ENCODE measurements around the gene HDAC11. TPM values are rescaled to one million over a fixed set of nuclear protein-coding genes. Genes with fewer than 3 reads are reported as not detected.

The HDAC11 gene
- total RNA-seq, 2 experiments from 2014 or later: 4.5 to 4.6 TPM

DNA sequence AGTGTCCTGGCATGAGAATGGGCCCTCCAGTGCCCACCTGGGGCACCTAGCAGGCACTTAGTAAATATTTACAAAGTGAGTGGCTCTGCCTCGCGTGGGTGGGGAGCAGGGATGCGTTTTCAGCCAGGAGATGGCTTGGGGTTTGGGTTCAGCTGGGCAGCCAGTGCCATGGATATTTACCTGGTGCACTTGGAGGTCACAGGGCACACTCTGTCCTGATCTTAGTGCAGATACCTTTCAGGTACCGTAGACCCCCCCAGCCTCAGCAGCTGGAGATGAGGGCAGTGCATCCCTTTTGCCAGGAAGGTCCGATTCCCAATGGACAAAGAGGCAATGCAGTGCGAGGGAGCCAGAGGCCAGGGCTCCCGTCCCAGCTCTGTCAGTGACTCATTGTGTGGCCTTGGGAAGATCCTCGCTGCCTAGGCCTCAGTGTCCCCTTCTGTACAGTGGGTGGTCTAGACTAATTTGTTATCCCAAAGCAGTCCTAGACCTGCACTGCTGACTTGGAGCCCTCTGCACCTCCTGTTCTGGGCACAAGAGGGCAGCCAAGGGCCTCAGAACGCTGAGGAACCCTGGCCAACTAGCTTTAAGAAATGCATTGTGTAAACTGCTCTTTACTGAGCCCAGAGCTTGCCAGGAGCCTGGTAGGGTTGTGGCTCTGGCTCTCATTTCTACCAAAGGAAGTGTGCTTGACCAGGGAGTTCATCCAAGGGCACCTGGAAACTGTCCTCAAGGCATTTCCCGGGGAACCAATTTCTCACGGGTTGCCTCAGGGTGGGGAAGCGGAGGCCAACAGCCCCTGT, 16.0 kb downstream of the HDAC11 start:
- Mint-ChIP-seq H3K4me1 (ENCODE audit: low read depth) (no peaks in the 10 kb centered on the region), H3K27me3 (no peaks in the 10 kb centered on the region), H3K27ac (no peak overlapping the region), H3K36me3 (ENCODE audit: low read depth) (peaks cover 9% of the 10 kb centered on the region), H3K4me3 (no peak overlapping the region), H3K9me3 (no peaks in the 10 kb centered on the region)
- DNase-seq: peak; percentile 48 to 81 (median 60)
- Histone ChIP-seq H3K9me3 (ENCODE audit: control insufficient read depth in 1 of 2, insufficient read depth in 1 of 2, low read length in 2 of 2) (no peaks in the 10 kb centered on the region), H3K27me3 (ENCODE audit: control insufficient read depth in 1 of 2, insufficient read depth in 2 of 2, low read length in 2 of 2) (no peaks in the 10 kb centered on the region), H3K27ac (ENCODE audit: low read depth in 1 of 2, low read length in 2 of 2) (no peak overlapping the region), H3K4me3 (ENCODE audit: low read length) (no peak overlapping the region), H3K4me1 (ENCODE audit: insufficient read depth, low read length) (no peaks in the 10 kb centered on the region), H3K36me3 (ENCODE audit: insufficient read depth, low read length) (no peaks in the 10 kb centered on the region)
- ChIA-PET CTCF (interaction anchor here (0.6 to 3.2 kb wide), 11 partner anchors 8 to 384 kb away, joined by 3 to 54 read pairs (median 4); partner anchors contain the start of gene WNT7A), POLR2A (interaction anchor here (1.4 to 1.5 kb wide), 3 partner anchors 17 to 155 kb away, joined by 5 to 11 read pairs (median 6); partner anchors contain the start of gene HDAC11)
- TF ChIP-seq, protein P1, sequence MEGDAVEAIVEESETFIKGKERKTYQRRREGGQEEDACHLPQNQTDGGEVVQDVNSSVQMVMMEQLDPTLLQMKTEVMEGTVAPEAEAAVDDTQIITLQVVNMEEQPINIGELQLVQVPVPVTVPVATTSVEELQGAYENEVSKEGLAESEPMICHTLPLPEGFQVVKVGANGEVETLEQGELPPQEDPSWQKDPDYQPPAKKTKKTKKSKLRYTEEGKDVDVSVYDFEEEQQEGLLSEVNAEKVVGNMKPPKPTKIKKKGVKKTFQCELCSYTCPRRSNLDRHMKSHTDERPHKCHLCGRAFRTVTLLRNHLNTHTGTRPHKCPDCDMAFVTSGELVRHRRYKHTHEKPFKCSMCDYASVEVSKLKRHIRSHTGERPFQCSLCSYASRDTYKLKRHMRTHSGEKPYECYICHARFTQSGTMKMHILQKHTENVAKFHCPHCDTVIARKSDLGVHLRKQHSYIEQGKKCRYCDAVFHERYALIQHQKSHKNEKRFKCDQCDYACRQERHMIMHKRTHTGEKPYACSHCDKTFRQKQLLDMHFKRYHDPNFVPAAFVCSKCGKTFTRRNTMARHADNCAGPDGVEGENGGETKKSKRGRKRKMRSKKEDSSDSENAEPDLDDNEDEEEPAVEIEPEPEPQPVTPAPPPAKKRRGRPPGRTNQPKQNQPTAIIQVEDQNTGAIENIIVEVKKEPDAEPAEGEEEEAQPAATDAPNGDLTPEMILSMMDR (IDR thresholded peaks at IDR 0.05): peak; percentile 91
- intact Hi-C loops (cut with DNase I, micrococcal nuclease): loop anchor here (1.0 to 2.0 kb wide), 3 partner anchors 152 to 389 kb away; no protein-coding TSS in a partner anchor
- ATAC-seq (ENCODE audit: poor library complexity): peak; percentile 100

DNA sequence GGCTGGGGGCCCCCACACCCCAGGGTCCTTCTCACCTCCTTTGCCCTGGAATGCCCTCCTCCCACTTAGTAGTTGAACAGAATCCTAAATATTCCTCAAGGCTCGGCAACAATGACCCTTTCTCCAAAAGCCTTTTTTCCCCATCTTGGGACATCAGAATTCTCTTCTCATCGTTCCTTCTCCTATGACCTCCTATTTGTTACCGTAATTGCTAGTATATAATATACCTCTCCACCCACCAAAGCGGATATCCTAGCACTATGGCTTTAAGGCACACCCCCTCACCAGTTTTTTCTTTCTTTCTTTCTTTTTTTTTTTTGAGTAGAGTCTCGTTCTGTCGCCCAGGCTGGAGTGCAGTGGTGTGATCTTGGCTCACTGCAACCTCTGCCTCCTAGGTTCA, 16.8 kb downstream of the HDAC11 start:
- ChIA-PET POLR2A (interaction anchor here (1.4 to 1.5 kb wide), 3 partner anchors 17 to 154 kb away, joined by 5 to 11 read pairs (median 6); partner anchors contain the start of gene HDAC11), CTCF (interaction anchor here (0.6 to 3.2 kb wide), 11 partner anchors 9 to 383 kb away, joined by 3 to 54 read pairs (median 4); partner anchors contain the start of gene WNT7A)
- TF ChIP-seq, protein P1 (IDR thresholded peaks at IDR 0.05): no peak
- Histone ChIP-seq H3K4me1 (ENCODE audit: insufficient read depth, low read length) (no peaks in the 10 kb centered on the region), H3K27me3 (ENCODE audit: control insufficient read depth in 1 of 2, insufficient read depth in 2 of 2, low read length in 2 of 2) (no peaks in the 10 kb centered on the region), H3K9me3 (ENCODE audit: control insufficient read depth in 1 of 2, insufficient read depth in 1 of 2, low read length in 2 of 2) (no peaks in the 10 kb centered on the region), H3K36me3 (ENCODE audit: insufficient read depth, low read length) (no peaks in the 10 kb centered on the region), H3K27ac (ENCODE audit: low read depth in 1 of 2, low read length in 2 of 2) (no peak overlapping the region), H3K4me3 (ENCODE audit: low read length) (no peak overlapping the region)
- Mint-ChIP-seq H3K4me1 (ENCODE audit: low read depth) (no peaks in the 10 kb centered on the region), H3K27ac (no peak overlapping the region), H3K36me3 (ENCODE audit: low read depth) (peaks cover 9% of the 10 kb centered on the region), H3K9me3 (no peaks in the 10 kb centered on the region), H3K27me3 (no peaks in the 10 kb centered on the region), H3K4me3 (no peak overlapping the region)
- no peak for DNase-seq
- ATAC-seq (ENCODE audit: poor library complexity): no peak
- intact Hi-C loops (cut with DNase I, micrococcal nuclease): loop anchor here (1.0 to 2.0 kb wide), 3 partner anchors 151 to 388 kb away; no protein-coding TSS in a partner anchor

DNA sequence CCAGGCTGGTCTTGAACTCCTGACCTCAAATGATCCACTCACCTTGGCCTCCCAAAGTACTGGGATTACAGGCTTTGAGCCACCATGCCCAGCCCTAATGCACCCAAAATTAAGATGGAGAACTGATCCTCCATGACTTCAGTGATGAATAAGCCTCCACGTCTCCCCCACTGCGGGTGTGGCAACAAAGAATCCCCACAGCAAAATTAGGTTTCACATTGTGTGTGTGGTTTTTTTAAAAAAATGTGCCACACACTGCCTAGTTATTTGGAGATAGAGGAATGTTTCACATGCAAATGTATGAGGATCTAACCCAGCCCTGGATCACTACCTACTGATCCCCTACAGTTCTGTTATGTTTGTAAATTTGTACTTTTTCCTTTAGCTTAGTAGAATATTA, 17.3 kb downstream of the HDAC11 start:
- intact Hi-C loops (cut with DNase I, micrococcal nuclease): loop anchor here in 1 of 2 experiments (2.0 kb wide), 1 partner anchor 387 kb away; no protein-coding TSS in a partner anchor

More for the DNA sequence above, 17.3 kb downstream of the HDAC11 start:
- Histone ChIP-seq H3K4me3 (ENCODE audit: low read length) (no peak overlapping the region), H3K36me3 (ENCODE audit: insufficient read depth, low read length) (no peaks in the 10 kb centered on the region), H3K9me3 (ENCODE audit: control insufficient read depth in 1 of 2, insufficient read depth in 1 of 2, low read length in 2 of 2) (no peaks in the 10 kb centered on the region), H3K27ac (ENCODE audit: low read depth in 1 of 2, low read length in 2 of 2) (no peak overlapping the region), H3K27me3 (ENCODE audit: control insufficient read depth in 1 of 2, insufficient read depth in 2 of 2, low read length in 2 of 2) (no peaks in the 10 kb centered on the region), H3K4me1 (ENCODE audit: insufficient read depth, low read length) (no peaks in the 10 kb centered on the region)
- Mint-ChIP-seq H3K9me3 (no peaks in the 10 kb centered on the region), H3K27ac (no peak overlapping the region), H3K36me3 (ENCODE audit: low read depth) (peaks cover 9% of the 10 kb centered on the region), H3K27me3 (no peaks in the 10 kb centered on the region), H3K4me1 (ENCODE audit: low read depth) (no peaks in the 10 kb centered on the region), H3K4me3 (no peak overlapping the region)
- ChIA-PET POLR2A (no interaction called here), CTCF (no interaction called here)
- TF ChIP-seq, protein P1 (IDR thresholded peaks at IDR 0.05): no peak
- ATAC-seq (ENCODE audit: poor library complexity) (no peak), DNase-seq (no peak)

Measured in CD4-positive, alpha-beta T cell (primary cell).